Natural killer cell (primary cell): ENCODE measurements around the gene CLEC17A. TPM values are rescaled to one million over a fixed set of nuclear protein-coding genes. Genes with fewer than 3 reads are reported as not detected.

Experiments used
- ATAC-seq, 3 donors: fragments of 150-1000 bp in 2 of 3; fragments of 200-7000 bp in 1 of 3; cut with Tn5 transposase; 1 replicate in 1 of 3; 2 replicates in 2 of 3; pipeline ENCODE4 v1.10.0; 2021; ENCODE audit warnings: mild to moderate bottlenecking in 2 of 3, moderate library complexity in 2 of 3
- DNase-seq, 2 donors: peaks; one replicate each; pipeline versions ENCODE4 v3.0.0 to v3.0.0-alpha.2; 2013 to 2021; ENCODE audit warnings: mixed read lengths in 1 of 2
- H3K27ac ChIP-seq: one replicate; pipeline ENCODE4 v1.5.1; 2013; ENCODE audit warnings: mild to moderate bottlenecking, low read length
- H3K27me3 ChIP-seq: one replicate; pipeline ENCODE4 v1.6.1; 2013; ENCODE audit warnings: low read length; ENCODE audit not compliant: control insufficient read depth, insufficient read depth
- H3K36me3 ChIP-seq: one replicate; pipeline ENCODE4 v1.6.1; 2013; ENCODE audit warnings: low read length; ENCODE audit not compliant: control insufficient read depth, insufficient read depth
- H3K4me1 ChIP-seq: one replicate; pipeline ENCODE4 v1.6.1; 2013; ENCODE audit warnings: low read length; ENCODE audit not compliant: control insufficient read depth, insufficient read depth
- H3K4me3 ChIP-seq: one replicate; pipeline ENCODE4 v1.5.1; 2013; ENCODE audit warnings: low read length
- H3K9me3 ChIP-seq: one replicate; pipeline ENCODE4 v1.6.1; 2013; ENCODE audit warnings: low read length; ENCODE audit not compliant: control insufficient read depth, insufficient read depth
- H3K27ac Mint-ChIP-seq, 2 donors: one replicate each; pipeline ENCODE4 v1.8.0; 2022; ENCODE audit warnings: mild to moderate bottlenecking in 2 of 2, mixed read lengths in 2 of 2, moderate library complexity in 1 of 2
- H3K27me3 Mint-ChIP-seq, 2 donors: one replicate each; pipeline ENCODE4 v1.8.0; 2022; ENCODE audit warnings: low read depth in 2 of 2, mixed read lengths in 2 of 2
- H3K36me3 Mint-ChIP-seq: one replicate; pipeline ENCODE4 v1.8.0; 2022; ENCODE audit warnings: mixed read lengths
- H3K4me1 Mint-ChIP-seq, 2 donors: one replicate each; pipeline ENCODE4 v1.8.0; 2022; ENCODE audit warnings: mixed read lengths in 2 of 2
- H3K4me3 Mint-ChIP-seq: one replicate; pipeline ENCODE4 v1.8.0; 2022; ENCODE audit warnings: mild to moderate bottlenecking, moderate library complexity, mixed read lengths
- H3K9me3 Mint-ChIP-seq, 2 donors: one replicate each; pipeline ENCODE4 v1.8.0; 2022; ENCODE audit warnings: mixed read lengths in 2 of 2
- CTCF ChIP-seq: fragments of 200-600 bp; IDR thresholded peaks from one replicate; pipeline ENCODE4 v1.8.0; 2022; ENCODE audit warnings: antibody characterized with exemption
- WGBS: methylation state at CpG from one replicate; pipeline ENCODE4 v1.1.7; 2013; ENCODE audit warnings: missing lambda C conversion rate; ENCODE audit not compliant: insufficient coverage; 5-methylcytosine and 5-hydroxymethylcytosine counted together
- intact Hi-C: fragments of 100-400 bp; cut with micrococcal nuclease; formaldehyde crosslinking; loops from one replicate; pipeline ENCODE4 v1.14.2; 2022
- total RNA-seq, 4 donors: library from RNA; stranded (reverse); fragments of 120-200 nt in 1 of 4; gene quantifications; one replicate each; pipeline versions ENCODE4 v1.2.3 to v1.2.4, GENCODE V29; 2013 to 2022

CLEC17A gene
- total RNA-seq, 3 donors from 2014 or later (not counting 1 experiment from before 2014, with no cell fraction given): 0.18 to 1.5 (median 0.45) TPM

- Histone ChIP-seq H3K4me1 (no peaks in the 10 kb centered on the region), H3K27me3 (no peaks in the 10 kb centered on the region), H3K27ac (no peak overlapping the region), H3K36me3 (no peaks in the 10 kb centered on the region), H3K9me3 (no peaks in the 10 kb centered on the region), H3K4me3 (no peak overlapping the region)
- H3K4me3 Mint-ChIP-seq: no peak overlapping the region
- no peak overlapping the region for H3K27ac Mint-ChIP-seq
- intact Hi-C loops: no loop called here
- ATAC-seq (no peak), DNase-seq (no peak)
- H3K36me3 Mint-ChIP-seq: no peaks in the 10 kb centered on the region
- H3K4me1 Mint-ChIP-seq: no peaks in the 10 kb centered on the region
- no peak for TF ChIP-seq CTCF
- WGBS: 96% methylated on average over 6 of the region's 6 CpGs
- H3K9me3 Mint-ChIP-seq: no peaks in the 10 kb centered on the region
- peaks cover 8 to 16% of the 10 kb centered on the region in 2 donors for H3K27me3 Mint-ChIP-seq
Measured at GRCh38 chr19:14659874-14660489, 77.1 kb downstream of the CLEC17A start.

- H3K4me1 ChIP-seq: no peaks in the 10 kb centered on the region
- no peak overlapping the region for H3K27ac ChIP-seq
- no peak overlapping the region for H3K4me3 ChIP-seq
- Mint-ChIP-seq H3K4me1 (no peaks in the 10 kb centered on the region), H3K27me3 (peaks cover 8 to 12% of the 10 kb centered on the region in 2 donors), H3K36me3 (no peaks in the 10 kb centered on the region), H3K4me3 (no peak overlapping the region), H3K9me3 (no peaks in the 10 kb centered on the region), H3K27ac (no peak overlapping the region)
- no peaks in the 10 kb centered on the region for H3K36me3 ChIP-seq
- no peak for TF ChIP-seq CTCF
- H3K9me3 ChIP-seq: no peaks in the 10 kb centered on the region
- ATAC-seq: peak in 1 of 3 donors; percentile 41
- DNase-seq: no peak
- H3K27me3 ChIP-seq: no peaks in the 10 kb centered on the region
- intact Hi-C loops: no loop called here
- WGBS: 31% methylated on average over 12 of the region's 12 CpGs
Measured at GRCh38 chr19:14661372-14661924, 78.6 kb downstream of the CLEC17A start.

Other genes with a start within 250 kb of the CLEC17A start
- gene ADGRE5, start 201.6 kb upstream of the CLEC17A start, total RNA-seq: 1,000 to 10,000 TPM; 1,036 to 1,703 (median 1,382) TPM
- 100 to 1,000 TPM; 397 to 569 (median 557) TPM for gene DDX39A, start 163.7 kb upstream of the CLEC17A start, total RNA-seq
- 100 to 1,000 TPM; 323 to 351 (median 350) TPM for gene PKN1, start 149.8 kb upstream of the CLEC17A start, total RNA-seq
- gene PTGER1, start 107.7 kb upstream of the CLEC17A start, total RNA-seq: under 1 TPM in 2 of 3 donors, not detected in 1; 0.35 to 0.73 TPM
- gene GIPC1, start 87.0 kb upstream of the CLEC17A start, total RNA-seq: 10 to 100 TPM; 25.3 to 34.5 (median 31.4) TPM
- 100 to 1,000 TPM; 148 to 238 (median 192) TPM for gene DNAJB1, start 64.7 kb upstream of the CLEC17A start, total RNA-seq
- gene TECR, start 53.5 kb upstream of the CLEC17A start, total RNA-seq: 100 to 1,000 TPM; 123 to 158 (median 131) TPM
- gene NDUFB7, start 11.0 kb upstream of the CLEC17A start, total RNA-seq: 100 to 1,000 TPM in 2 of 3 donors, 10 to 100 TPM in 1; 97.1 to 120 (median 108) TPM
- gene ADGRE3, start 91.8 kb downstream of the CLEC17A start, total RNA-seq: 1 to 10 TPM in 2 of 3 donors, under 1 TPM in 1; 0.59 to 9.1 (median 1.0) TPM
- 10 to 100 TPM; 25.9 to 37.9 (median 31.6) TPM for gene ZNF333, start 107.0 kb downstream of the CLEC17A start, total RNA-seq
- 10 to 100 TPM in 2 of 3 donors, 1 to 10 TPM in 1; 6.1 to 37.0 (median 20.3) TPM for gene ADGRE2, start 195.5 kb downstream of the CLEC17A start, total RNA-seq